Stomach (tissue), 4 donors: ENCODE data around the gene ATP2C1.

Source experiments
- CTCF ChIP-seq, 7 experiments: fragments of 450-650 bp in 4 of 7; fragments of 200-600 bp in 3 of 7; sonication (generic) in 3 of 7; IDR thresholded peaks; one replicate each; pipeline ENCODE4 v1.5.1; 2016 to 2019; ENCODE audit warnings: antibody characterized with exemption in 7 of 7, control low read depth in 2 of 7, mild to moderate bottlenecking in 1 of 7
- POLR2A ChIP-seq, 4 donors: fragments of 450-650 bp; IDR thresholded peaks; one replicate each; pipeline ENCODE4 v1.6.1; 2016; ENCODE audit warnings: antibody characterized with exemption in 4 of 4, control low read depth in 2 of 4, mild to moderate bottlenecking in 1 of 4, moderate library complexity in 1 of 4

GRCh38 chr3:130976706-130977105 lies 82.8 kb downstream of the ATP2C1 start:
- TF ChIP-seq POLR2A (IDR thresholded peaks at IDR 0.05) (no peak), CTCF (IDR thresholded peaks at IDR 0.05) (no peak)
